ENCODE measurements around the gene SDK1.
"Not testable (repeated sequence)": the region's sequence is repeated elsewhere in the genome, so short reads cannot be mapped to it uniquely, and the experiment has no call there.

SDK1 gene

GRCh38 chr7:3721422-3721821 is 420.4 kb downstream of the SDK1 start:
- Mint-ChIP-seq H3K4me3 (no peak overlapping the region), H3K27ac (no peak overlapping the region), H3K4me1 (ENCODE audit: low read depth) (no peaks in the 10 kb centered on the region), H3K9me3 (no peaks in the 10 kb centered on the region), H3K27me3 (no peaks in the 10 kb centered on the region), H3K36me3 (ENCODE audit: low read depth) (no peaks in the 10 kb centered on the region)
- intact Hi-C loops (cut with micrococcal nuclease), result no loop called here

DNA sequence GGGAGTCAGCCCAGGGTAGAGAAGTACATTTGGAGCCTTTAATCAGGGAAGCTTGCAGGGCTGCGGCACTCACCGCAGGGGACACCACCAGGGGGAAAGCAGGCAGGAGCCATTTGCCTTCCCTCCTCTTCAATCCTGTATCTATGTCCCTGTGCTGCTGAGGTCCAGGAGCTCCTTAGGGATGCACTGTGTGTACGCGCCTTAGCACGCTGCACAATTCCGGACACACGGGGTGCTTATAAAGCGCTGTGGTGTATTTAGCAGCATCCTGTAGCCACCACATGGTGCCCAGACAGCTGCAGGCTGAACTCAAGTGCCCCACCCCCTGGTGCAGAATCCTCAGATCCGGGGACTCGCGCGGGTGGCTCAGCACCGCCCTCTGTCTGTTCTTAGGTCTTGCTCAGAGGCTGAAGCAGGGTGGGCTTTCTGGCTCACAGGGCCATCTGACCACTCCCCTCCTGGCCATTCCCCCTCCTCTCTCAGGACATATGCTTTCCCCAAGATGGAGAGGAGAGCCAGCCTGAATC is 421.4 kb downstream of the SDK1 start:
- Mint-ChIP-seq H3K4me1 (ENCODE audit: low read depth) (no peaks in the 10 kb centered on the region), H3K27ac (no peak overlapping the region), H3K27me3 (no peaks in the 10 kb centered on the region), H3K4me3 (no peak overlapping the region), H3K36me3 (ENCODE audit: low read depth) (no peaks in the 10 kb centered on the region), H3K9me3 (no peaks in the 10 kb centered on the region)
- intact Hi-C loops (cut with micrococcal nuclease), result no loop called here

DNA sequence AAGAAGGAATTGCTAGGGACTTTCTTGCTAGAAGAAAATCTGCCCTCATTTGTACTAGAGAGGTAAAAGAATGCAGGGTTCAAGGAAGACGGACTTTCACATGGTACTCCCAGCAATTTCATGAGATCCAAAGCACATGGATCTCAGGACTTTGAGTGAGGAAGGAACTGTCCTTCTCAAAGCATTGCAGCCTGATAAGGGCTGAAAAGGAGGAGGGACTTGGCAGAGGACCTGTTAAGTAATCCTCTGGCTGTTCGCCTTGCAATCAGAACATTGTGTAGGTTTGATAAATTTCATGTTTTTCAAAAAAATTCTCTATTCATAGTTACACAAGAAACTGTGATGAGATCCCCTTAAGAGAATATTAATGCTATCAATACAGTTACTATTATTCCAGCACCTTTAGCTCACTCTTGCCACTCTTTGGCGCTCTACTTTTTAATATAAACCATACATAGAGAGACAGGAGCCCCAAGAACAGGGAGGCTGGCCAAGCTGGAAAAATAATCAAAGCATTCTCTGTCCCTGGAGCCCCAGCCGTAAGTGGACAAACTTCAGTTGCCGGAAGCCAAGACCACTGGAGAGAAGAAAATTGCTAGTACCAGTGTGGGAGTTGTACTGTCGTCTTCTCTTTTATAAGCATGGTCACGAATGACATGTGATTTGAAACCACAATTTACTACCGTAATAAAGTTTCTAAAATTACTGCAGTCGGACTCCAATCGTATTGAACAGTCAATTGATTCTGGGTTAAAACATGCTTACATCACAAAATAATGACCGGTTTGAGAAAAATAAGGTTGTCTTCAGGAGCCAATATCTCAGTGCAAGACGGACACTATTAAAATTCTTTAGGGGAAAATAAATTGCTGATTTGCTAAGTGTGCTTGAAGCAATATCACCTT is 424.4 kb downstream of the SDK1 start:
- no peaks in the 10 kb centered on the region for H3K4me1 Mint-ChIP-seq (ENCODE audit: low read depth)

GRCh38 chr7:3730276-3730675 is 429.2 kb downstream of the SDK1 start:
- Mint-ChIP-seq H3K27me3 (no peaks in the 10 kb centered on the region), H3K4me1 (ENCODE audit: low read depth) (no peaks in the 10 kb centered on the region), H3K27ac (no peak overlapping the region), H3K9me3 (peaks cover 17% of the 10 kb centered on the region), H3K4me3 (no peak overlapping the region), H3K36me3 (ENCODE audit: low read depth) (no peaks in the 10 kb centered on the region)
- intact Hi-C loops (cut with micrococcal nuclease), result no loop called here

More for the DNA sequence above, 424.4 kb downstream of the SDK1 start:
- Mint-ChIP-seq H3K9me3 (peaks cover 5% of the 10 kb centered on the region), H3K4me3 (no peak overlapping the region), H3K36me3 (ENCODE audit: low read depth) (no peaks in the 10 kb centered on the region), H3K27me3 (no peaks in the 10 kb centered on the region), H3K27ac (no peak overlapping the region)
- intact Hi-C loops (cut with micrococcal nuclease), result no loop called here

DNA sequence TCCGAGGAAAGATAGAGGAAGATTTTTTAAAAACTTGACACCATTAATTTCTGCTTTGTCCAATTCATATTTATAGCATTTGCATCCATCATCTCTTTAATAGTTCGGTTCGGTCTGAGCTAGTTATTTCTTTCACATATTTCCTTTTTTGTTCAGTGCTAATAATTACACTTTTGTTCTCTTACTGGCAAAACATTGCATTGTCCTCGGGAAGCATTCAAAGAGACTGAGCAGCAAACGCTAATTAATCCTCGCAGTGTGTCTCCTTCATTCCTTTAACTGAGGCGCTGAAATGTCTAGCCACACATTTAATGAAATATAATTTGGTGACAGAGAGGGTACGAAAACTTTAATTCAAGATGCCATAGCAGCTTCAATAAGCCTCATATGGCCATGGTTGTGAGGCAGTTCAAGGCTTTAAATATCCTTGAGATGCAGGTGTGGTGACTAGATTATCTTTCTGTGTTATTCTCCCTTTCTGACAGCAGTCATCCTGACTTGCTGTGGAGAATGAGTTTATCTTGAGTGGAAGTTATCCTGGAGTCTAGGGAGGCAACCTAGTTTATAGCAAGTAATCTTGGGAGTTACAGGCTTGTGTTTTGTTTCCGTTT is 431.4 kb downstream of the SDK1 start:
- no peak overlapping the region for H3K27ac Mint-ChIP-seq
- H3K36me3 Mint-ChIP-seq (ENCODE audit: low read depth), result no peaks in the 10 kb centered on the region
- no peak overlapping the region for H3K4me3 Mint-ChIP-seq
- intact Hi-C loops (cut with micrococcal nuclease), result no loop called here
- no peaks in the 10 kb centered on the region for H3K27me3 Mint-ChIP-seq
- H3K9me3 Mint-ChIP-seq, result peaks cover 25% of the 10 kb centered on the region
- no peaks in the 10 kb centered on the region for H3K4me1 Mint-ChIP-seq (ENCODE audit: low read depth)

DNA sequence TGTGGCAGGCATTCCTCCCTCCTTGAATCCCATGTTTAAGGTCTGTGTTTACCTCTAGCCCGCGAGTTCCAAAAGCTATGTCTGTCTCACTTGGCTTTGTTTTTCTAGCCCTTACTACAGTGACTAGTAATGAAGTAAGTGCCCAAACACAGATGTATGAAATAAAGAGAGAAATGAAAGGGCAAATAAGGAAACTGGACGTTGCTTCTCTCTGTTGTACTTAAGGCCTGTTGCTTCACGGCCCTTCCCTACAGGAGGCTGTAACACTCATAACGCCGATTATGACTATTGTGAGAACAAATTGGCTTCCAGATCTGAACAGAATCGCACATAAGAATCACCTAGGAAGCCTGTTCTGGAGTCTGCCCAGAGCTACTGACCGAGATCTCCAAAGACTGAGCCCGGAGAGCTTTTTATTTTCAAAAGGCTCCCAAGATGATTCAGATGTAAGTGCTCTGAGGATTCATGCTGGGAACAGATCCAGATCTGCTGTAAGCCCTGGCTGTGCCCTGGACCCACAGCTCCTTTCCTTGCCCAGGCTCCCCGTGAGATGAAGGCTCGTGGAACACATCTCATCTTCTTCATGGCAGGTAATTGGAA is 432.6 kb downstream of the SDK1 start:
- peaks cover 36% of the 10 kb centered on the region for H3K9me3 Mint-ChIP-seq
- no peaks in the 10 kb centered on the region for H3K4me1 Mint-ChIP-seq (ENCODE audit: low read depth)
- H3K27ac Mint-ChIP-seq, result no peak overlapping the region
- intact Hi-C loops (cut with micrococcal nuclease), result no loop called here
- H3K36me3 Mint-ChIP-seq (ENCODE audit: low read depth), result no peaks in the 10 kb centered on the region
- H3K27me3 Mint-ChIP-seq, result no peaks in the 10 kb centered on the region
- H3K4me3 Mint-ChIP-seq, result no peak overlapping the region

GRCh38 chr7:3738964-3739363 is 437.9 kb downstream of the SDK1 start:
- no peaks in the 10 kb centered on the region for H3K36me3 Mint-ChIP-seq (ENCODE audit: low read depth)
- H3K4me3 Mint-ChIP-seq, result no peak overlapping the region
- no peak overlapping the region for H3K27ac Mint-ChIP-seq
- H3K9me3 Mint-ChIP-seq, result peaks cover 64% of the 10 kb centered on the region
- intact Hi-C loops (cut with micrococcal nuclease), result no loop called here
- H3K4me1 Mint-ChIP-seq (ENCODE audit: low read depth), result no peaks in the 10 kb centered on the region
- H3K27me3 Mint-ChIP-seq, result no peaks in the 10 kb centered on the region

- Mint-ChIP-seq H3K9me3 (peaks cover 68% of the 10 kb centered on the region), H3K27me3 (no peaks in the 10 kb centered on the region), H3K4me1 (ENCODE audit: low read depth) (no peaks in the 10 kb centered on the region), H3K4me3 (no peak overlapping the region), H3K36me3 (ENCODE audit: low read depth) (no peaks in the 10 kb centered on the region), H3K27ac (no peak overlapping the region)
- intact Hi-C loops (cut with micrococcal nuclease), result no loop called here
Observed at GRCh38 chr7:3739983-3740382, 438.9 kb downstream of the SDK1 start.

DNA sequence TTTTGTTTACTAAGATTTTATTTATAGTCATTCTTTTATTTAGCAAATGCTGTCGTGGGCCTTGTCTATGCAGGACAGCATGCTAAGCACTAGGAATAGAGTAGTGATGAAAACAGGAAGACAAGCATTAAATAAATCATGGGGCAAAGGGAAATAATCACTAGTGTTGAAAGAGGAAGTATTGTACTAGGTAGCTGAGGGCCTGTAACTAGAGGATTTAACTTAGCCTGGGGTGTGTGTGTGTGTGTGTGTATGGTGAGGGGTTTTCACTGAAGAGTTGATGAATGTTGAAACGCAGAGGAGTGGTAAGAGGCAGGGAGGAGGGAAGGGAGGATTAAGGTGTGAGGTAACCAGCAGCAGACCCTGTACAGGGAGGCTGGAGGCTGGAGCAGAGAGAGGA is 446.4 kb downstream of the SDK1 start:
- Mint-ChIP-seq H3K9me3 (peaks cover 16% of the 10 kb centered on the region), H3K27ac (no peak overlapping the region), H3K4me3 (no peak overlapping the region), H3K4me1 (ENCODE audit: low read depth) (peaks cover 6% of the 10 kb centered on the region), H3K36me3 (ENCODE audit: low read depth) (no peaks in the 10 kb centered on the region), H3K27me3 (no peaks in the 10 kb centered on the region)
- intact Hi-C loops (cut with micrococcal nuclease), result no loop called here

DNA sequence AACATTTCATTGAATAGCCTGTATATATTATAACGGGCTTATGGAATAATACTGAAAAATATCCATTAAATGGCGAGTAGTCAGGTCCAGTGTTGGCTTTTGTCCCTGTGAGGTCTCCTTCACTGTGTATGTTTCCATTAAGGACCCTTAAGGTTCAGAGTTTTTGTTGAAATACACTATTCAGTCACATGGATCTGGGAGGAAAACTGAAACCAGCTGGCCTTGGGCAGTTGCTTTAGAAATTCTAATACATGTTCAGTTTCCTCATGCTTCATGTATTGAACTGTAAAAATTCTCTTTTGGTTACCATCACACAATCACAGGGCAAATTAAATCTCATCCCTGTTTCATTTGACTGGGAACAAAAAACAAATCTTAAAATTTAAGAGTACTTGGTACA is 447.3 kb downstream of the SDK1 start:
- Mint-ChIP-seq H3K9me3 (peaks cover 8% of the 10 kb centered on the region), H3K4me3 (no peak overlapping the region), H3K4me1 (ENCODE audit: low read depth) (peaks cover 6% of the 10 kb centered on the region), H3K27me3 (no peaks in the 10 kb centered on the region), H3K36me3 (ENCODE audit: low read depth) (no peaks in the 10 kb centered on the region), H3K27ac (no peak overlapping the region)
- intact Hi-C loops (cut with micrococcal nuclease), result no loop called here

- Mint-ChIP-seq H3K4me3 (no peak overlapping the region), H3K9me3 (peaks cover 18% of the 10 kb centered on the region), H3K36me3 (ENCODE audit: low read depth) (no peaks in the 10 kb centered on the region), H3K27ac (no peak overlapping the region), H3K27me3 (no peaks in the 10 kb centered on the region), H3K4me1 (ENCODE audit: low read depth) (no peaks in the 10 kb centered on the region)
- intact Hi-C loops (cut with micrococcal nuclease), result no loop called here
Observed at GRCh38 chr7:3753868-3754267, 452.8 kb downstream of the SDK1 start.

- H3K27ac Mint-ChIP-seq, result no peak overlapping the region
Observed at GRCh38 chr7:3754493-3755341, 453.7 kb downstream of the SDK1 start.

DNA sequence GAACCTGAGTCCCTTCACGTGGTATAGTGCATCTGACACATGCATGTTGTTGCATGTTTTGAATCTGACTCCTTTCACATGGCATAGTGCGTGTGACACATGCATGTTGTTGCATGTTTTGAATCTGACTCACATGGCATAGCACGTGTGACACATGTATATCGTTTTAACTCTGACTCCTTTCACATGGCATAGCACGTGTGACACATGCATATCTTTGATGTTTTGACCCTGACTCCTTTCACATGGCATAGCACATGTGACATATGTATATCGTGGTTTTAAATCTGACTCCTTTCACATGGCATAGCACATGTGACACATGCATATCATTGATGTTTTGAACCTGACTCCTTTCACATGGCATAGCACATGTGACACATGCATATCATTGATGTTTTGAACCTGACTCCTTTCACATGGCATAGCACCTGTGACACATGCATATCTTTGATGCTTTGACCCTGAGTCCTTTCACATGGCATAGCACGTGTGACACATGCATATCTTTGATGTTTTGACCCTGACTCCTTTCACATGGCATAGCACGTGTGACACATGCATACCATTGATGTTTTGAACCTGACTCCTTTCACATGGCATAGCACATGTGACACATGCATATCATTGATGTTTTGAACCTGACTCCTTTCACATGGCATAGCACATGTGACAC is 454.9 kb downstream of the SDK1 start:
- H3K4me1 Mint-ChIP-seq (ENCODE audit: low read depth); H3K27ac Mint-ChIP-seq; H3K27me3 Mint-ChIP-seq; intact Hi-C loops (cut with micrococcal nuclease); H3K4me3 Mint-ChIP-seq; H3K36me3 Mint-ChIP-seq (ENCODE audit: low read depth): not testable (repeated sequence)
- H3K9me3 Mint-ChIP-seq, result peaks cover 18% of the 10 kb centered on the region

More at GRCh38 chr7:3754493-3755341, 453.7 kb downstream of the SDK1 start:
- no peaks in the 10 kb centered on the region for H3K4me1 Mint-ChIP-seq (ENCODE audit: low read depth)
- H3K4me3 Mint-ChIP-seq, result no peak overlapping the region
- H3K9me3 Mint-ChIP-seq, result peaks cover 18% of the 10 kb centered on the region
- no peaks in the 10 kb centered on the region for H3K36me3 Mint-ChIP-seq (ENCODE audit: low read depth)
- no peaks in the 10 kb centered on the region for H3K27me3 Mint-ChIP-seq
- intact Hi-C loops (cut with micrococcal nuclease), result no loop called here
